Measurements from ENCODE around the gene COG8.
A peak's percentile ranks its signal among the peaks of the same experiment; 100 is the strongest.
"Not testable (repeated sequence)": the region's sequence is repeated elsewhere in the genome, so short reads cannot be mapped to it uniquely, and the experiment has no call there.

COG8 gene

GRCh38 chr16:69318177-69318910, 21.0 kb downstream of the COG8 start:
- no peak for FAIRE-seq

- FAIRE-seq = no peak
Measured at GRCh38 chr16:69316595-69317034, 22.7 kb downstream of the COG8 start.

- FAIRE-seq = no peak
Measured at GRCh38 chr16:69315486-69316311, 23.7 kb downstream of the COG8 start.

GRCh38 chr16:69314534-69314933, 24.8 kb downstream of the COG8 start:
- no peak for FAIRE-seq

GRCh38 chr16:69313469-69313868, 25.9 kb downstream of the COG8 start:
- FAIRE-seq = no peak

- no peak for FAIRE-seq
Measured at GRCh38 chr16:69311533-69312387, 27.6 kb downstream of the COG8 start.

GRCh38 chr16:69310653-69311532, 28.5 kb downstream of the COG8 start, which contains the start of gene VPS4A:
Gene VPS4A (plus strand): TSS chr16:69311350. CDS start chr16:69311512, 162 bp downstream.
- FAIRE-seq = no peak

- no peak for FAIRE-seq
Measured at GRCh38 chr16:69309316-69309715, 30.0 kb downstream of the COG8 start.

GRCh38 chr16:69307856-69308255, 31.5 kb downstream of the COG8 start:
- FAIRE-seq = no peak

- FAIRE-seq = no peak
Measured at GRCh38 chr16:69307091-69307490, 32.3 kb downstream of the COG8 start.

- FAIRE-seq = no peak
Measured at GRCh38 chr16:69306031-69306430, 33.3 kb downstream of the COG8 start.

- FAIRE-seq = no peak
Measured at GRCh38 chr16:69302301-69302700, 37.1 kb downstream of the COG8 start.

- FAIRE-seq = no peak
Measured at GRCh38 chr16:69301861-69302260, 37.5 kb downstream of the COG8 start.

GRCh38 chr16:69301187-69301586, 38.2 kb downstream of the COG8 start:
- FAIRE-seq = no peak

GRCh38 chr16:69298261-69298660, 41.1 kb downstream of the COG8 start:
- no peak for FAIRE-seq

- FAIRE-seq = not testable (repeated sequence)
Measured at GRCh38 chr16:69296771-69297170, 42.6 kb downstream of the COG8 start.

GRCh38 chr16:69294051-69294450, 45.3 kb downstream of the COG8 start:
- FAIRE-seq = no peak

- FAIRE-seq = no peak
Measured at GRCh38 chr16:69293401-69293800, 46.0 kb downstream of the COG8 start.

GRCh38 chr16:69291657-69292056, 47.7 kb downstream of the COG8 start:
- FAIRE-seq = not testable (repeated sequence)

GRCh38 chr16:69286941-69287713, 52.2 kb downstream of the COG8 start:
- FAIRE-seq = peak; percentile 98

GRCh38 chr16:69285240-69285639, 54.1 kb downstream of the COG8 start:
- no peak for FAIRE-seq
